Skin of body (tissue), 2 donors: ENCODE results near the gene ACAP1. TPM values are rescaled to one million over a fixed set of nuclear protein-coding genes. Genes with fewer than 3 reads are reported as not detected.
"Not testable (repeated sequence)": the region's sequence is repeated elsewhere in the genome, so short reads cannot be mapped to it uniquely, and the experiment has no call there.

Experiments used
- DNase-seq: peaks from one replicate; lab custom pipeline; 2025; lab: John Stamatoyannopoulos, UW
- total RNA-seq: library from RNA; depleted of rRNA; stranded (reverse); fragments of >200 nt; gene quantifications from one replicate; pipeline ENCODE4 v1.2.3, GENCODE V29; 2014

Gene ACAP1
- total RNA-seq, 1 donor from 2014 or later: 4.7 TPM

GRCh38 chr17:7354262-7354843 is 18.0 kb downstream of the ACAP1 start:
- DNase-seq: peak; percentile 31

GRCh38 chr17:7355053-7355452 is 18.7 kb downstream of the ACAP1 start, which contains the start of gene TMEM95:
Gene TMEM95 (plus strand): TSS chr17:7355156. CDS start chr17:7355205, 49 bp downstream.
- DNase-seq: peak; percentile 38

DNA sequence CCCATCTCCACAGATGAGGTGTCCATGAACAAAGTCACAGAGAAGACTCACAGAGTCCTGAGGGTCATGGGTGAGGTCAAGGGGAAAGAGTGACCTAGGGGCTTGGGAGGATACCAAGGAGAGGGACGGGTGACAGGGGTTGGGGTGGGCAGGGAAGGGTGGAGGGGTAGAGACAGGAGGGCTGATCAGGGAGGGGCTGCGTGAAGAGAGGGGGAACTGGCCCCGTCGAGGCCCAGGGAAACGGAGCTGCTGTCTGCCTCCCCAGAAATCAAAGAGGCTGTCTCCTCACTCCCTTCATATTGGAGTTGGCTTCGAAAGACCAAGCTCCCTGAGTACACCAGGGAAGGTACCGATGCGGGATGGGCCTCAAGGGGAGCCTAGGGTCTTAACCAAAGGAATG is 19.2 kb downstream of the ACAP1 start:
- DNase-seq: no peak

DNA sequence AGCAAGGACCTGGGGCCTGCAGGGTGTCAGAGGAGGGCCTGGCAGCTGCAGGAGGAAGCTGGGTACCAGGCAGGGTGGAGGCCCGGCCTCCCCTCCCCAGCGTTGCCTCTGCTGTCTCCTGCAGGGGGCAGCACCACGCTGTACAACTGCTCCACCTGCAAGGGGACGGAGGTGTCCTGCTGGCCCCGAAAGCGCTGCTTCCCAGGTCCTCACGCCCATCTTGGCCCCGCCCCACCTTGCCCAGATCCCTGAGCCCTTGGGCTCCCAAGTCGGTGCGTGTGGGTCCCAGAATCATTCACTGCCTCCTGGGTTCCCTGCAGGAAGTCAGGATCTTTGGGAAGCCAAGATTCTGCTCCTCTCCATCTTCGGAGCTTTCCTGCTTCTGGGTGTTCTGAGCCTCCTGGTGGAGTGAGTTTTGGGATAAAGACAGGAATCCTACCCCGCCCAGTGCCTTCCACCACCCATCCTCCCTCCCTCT is 19.8 kb downstream of the ACAP1 start:
- peak; percentile 42 for DNase-seq

DNA sequence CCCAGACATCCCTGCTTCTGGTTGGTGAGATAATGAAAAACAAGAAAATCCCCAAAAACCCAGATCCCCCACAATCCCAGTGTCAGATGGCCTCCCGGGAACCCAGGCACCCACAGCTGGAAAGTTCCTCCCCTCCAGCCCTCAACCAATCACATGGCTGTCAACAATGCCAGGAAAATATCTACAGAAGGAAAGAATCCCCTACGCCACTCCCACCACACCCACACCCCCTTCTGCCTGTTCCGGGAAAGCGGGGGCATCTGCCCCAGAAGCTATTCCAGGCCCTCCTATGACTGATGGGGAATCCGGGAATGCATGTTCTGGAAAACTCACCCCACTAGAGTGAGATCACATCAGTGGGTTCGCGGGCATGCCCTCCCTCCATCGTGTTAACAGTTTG is 20.4 kb downstream of the ACAP1 start:
- DNase-seq: peak; percentile 37

DNA sequence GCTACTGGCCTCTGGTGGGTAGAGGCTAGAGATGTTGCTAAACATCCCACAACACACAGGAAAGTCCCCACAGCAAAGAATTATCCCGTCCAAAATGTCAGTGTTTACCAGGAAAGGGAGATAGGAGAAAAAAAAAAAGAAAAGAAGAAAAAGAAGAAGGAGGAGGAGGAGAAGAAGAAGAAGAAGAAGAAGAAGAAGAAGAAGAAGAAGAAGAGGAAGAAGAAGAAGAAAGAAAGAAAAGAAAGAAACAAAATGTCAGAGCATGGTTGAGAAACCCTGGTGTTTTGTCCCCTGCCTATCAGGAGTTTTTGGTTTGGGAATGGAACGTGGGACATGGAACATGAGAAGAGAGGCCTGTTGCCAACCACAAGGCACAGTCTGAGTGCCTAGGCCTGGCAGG is 21.1 kb downstream of the ACAP1 start:
- DNase-seq: no peak

DNA sequence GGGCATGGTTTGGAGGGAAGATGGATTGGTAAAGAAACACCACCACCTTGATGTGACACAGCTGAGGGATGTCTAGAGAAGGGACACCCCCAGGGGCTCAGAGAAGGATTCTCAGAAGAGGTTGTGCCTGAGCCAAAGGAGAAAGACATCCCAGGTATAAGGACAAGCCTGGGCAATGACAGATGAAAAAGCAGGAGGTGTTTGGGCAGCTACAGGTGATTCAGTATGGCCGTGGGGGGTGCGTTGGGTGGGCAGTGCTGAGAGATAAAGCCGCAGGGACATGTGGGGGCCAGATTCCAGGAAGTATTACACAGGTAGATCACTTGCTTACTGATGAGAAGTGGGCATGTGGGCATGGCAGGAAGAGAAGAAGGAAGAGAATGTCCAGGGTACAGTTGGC is 25.6 kb downstream of the ACAP1 start:
- no peak for DNase-seq

DNA sequence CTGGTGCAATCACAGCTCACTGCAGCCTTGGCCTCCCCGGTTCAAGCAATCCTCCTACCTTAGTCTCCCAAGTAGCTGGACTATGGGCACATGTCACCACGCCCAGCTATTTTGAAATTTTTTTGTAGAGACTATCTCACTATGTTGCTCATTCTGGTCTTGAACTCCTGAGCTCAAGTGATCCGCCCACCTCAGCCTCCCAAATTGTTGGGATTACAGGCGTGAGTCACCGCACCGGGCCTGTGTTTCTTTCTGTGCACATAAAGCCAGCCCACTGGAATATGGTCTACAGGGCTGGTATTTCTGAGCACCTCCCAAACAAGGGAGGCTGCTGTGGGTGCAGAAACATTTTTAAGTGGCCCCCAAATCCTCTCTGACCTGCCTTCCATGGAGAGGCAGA is 27.0 kb downstream of the ACAP1 start:
- DNase-seq: no peak

- not testable (repeated sequence) for DNase-seq
These were observed 29.6 kb downstream of the ACAP1 start for GRCh38 chr17:7365963-7366362.

DNA sequence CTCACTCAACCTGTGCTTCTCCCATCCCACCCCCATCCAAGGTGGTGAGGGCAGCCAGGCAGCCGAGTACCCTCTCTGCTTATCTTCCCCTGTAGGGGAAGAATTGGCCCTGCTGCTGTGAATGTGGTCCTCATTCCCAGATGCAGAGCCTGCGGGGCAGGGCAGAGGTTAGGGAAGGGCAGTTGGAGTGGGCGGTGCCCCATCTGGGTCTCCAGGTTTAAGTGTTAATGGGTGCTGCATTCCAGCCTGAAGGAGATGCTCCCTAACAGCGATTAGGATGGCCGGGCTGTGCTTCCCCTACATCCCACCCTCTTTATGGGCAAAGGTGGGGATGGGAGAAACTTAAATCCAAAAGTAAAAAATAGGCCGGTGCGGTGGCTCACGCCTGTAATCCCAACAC is 30.8 kb downstream of the ACAP1 start:
- no peak for DNase-seq

- DNase-seq: no peak
These were observed 31.7 kb downstream of the ACAP1 start for GRCh38 chr17:7367918-7368598.

- not testable (repeated sequence) for DNase-seq
These were observed 32.3 kb downstream of the ACAP1 start for GRCh38 chr17:7368599-7368994.

DNA sequence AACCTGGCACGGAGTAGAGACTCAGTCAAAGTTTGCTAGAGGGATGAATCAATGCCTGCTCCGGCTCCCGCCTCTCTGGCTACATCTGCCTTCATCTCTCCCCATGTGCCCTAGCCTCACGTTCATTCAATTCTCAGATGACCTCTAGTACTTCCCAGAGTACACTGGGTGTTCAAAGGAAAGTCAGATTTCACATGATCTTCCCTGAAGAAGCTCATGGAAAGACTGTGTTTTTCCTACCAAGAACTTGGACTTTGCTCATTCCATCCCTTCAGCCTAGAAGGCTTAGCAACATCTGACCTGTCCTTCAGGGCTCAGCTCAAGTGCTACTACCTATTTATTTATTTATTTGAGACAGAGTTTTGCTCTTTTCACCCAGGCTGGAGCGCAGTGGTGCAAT is 33.5 kb downstream of the ACAP1 start:
- no peak for DNase-seq

- no peak for DNase-seq
These were observed 34.5 kb downstream of the ACAP1 start for GRCh38 chr17:7370853-7371252.

GRCh38 chr17:7374353-7374752 is 38.0 kb downstream of the ACAP1 start:
- no peak for DNase-seq

- no peak for DNase-seq
These were observed 42.8 kb downstream of the ACAP1 start for GRCh38 chr17:7379134-7379533.

DNA sequence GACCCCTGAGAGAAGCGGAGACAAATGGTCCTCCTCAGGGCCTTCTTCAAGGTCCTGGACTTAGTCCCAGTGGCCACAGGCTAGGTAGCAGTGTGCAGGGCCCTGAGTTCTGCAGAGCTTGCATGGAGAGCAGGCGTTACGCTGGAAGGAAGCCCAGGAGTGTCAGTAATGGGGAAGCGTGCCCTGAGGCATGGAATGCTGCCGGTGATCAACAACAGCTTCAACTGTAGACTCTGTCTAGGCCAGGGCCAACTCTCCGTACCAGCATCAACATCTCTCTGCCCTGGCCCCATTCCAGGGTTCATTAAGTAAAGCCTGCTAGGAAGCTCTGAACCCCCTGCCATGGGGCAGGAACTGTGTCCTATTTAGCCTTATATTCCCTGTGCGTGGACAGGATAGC is 44.0 kb downstream of the ACAP1 start:
- no peak for DNase-seq

GRCh38 chr17:7380855-7381683 is 44.7 kb downstream of the ACAP1 start, which contains the start of gene TNK1:
Gene TNK1 (plus strand): TSS chr17:7381089. CDS start chr17:7382927, 1,838 bp downstream.
- no peak for DNase-seq

- no peak for DNase-seq
These were observed 46.6 kb downstream of the ACAP1 start for GRCh38 chr17:7382901-7383300.

DNA sequence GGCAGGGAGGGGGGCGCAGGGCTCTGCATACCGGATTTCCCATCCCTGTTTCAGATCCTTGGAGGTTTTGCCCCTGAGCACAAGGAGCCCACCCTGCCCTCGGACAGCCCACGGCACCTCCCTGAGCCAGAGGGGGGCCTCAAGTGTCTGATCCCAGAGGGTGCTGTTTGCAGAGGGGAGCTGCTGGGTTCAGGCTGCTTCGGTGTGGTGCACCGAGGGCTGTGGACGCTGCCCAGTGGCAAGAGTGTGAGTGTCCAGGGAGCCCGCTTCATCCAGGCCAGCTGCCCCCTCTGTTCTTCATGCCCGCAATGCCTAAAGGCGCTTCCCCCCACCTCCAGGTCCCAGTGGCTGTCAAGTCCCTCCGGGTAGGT is 47.0 kb downstream of the ACAP1 start:
- no peak for DNase-seq

- DNase-seq: no peak
These were observed 47.6 kb downstream of the ACAP1 start for GRCh38 chr17:7383742-7384488.
